ENCODE data around the gene ZNF419. TPM values are rescaled to one million over a fixed set of nuclear protein-coding genes. Genes with fewer than 3 reads are reported as not detected.

Gene ZNF419
- total and polyA plus RNA-seq, 2 of the 4 experiments (the other 2 are of a cell fraction): 6.4 to 20.3 TPM

DNA sequence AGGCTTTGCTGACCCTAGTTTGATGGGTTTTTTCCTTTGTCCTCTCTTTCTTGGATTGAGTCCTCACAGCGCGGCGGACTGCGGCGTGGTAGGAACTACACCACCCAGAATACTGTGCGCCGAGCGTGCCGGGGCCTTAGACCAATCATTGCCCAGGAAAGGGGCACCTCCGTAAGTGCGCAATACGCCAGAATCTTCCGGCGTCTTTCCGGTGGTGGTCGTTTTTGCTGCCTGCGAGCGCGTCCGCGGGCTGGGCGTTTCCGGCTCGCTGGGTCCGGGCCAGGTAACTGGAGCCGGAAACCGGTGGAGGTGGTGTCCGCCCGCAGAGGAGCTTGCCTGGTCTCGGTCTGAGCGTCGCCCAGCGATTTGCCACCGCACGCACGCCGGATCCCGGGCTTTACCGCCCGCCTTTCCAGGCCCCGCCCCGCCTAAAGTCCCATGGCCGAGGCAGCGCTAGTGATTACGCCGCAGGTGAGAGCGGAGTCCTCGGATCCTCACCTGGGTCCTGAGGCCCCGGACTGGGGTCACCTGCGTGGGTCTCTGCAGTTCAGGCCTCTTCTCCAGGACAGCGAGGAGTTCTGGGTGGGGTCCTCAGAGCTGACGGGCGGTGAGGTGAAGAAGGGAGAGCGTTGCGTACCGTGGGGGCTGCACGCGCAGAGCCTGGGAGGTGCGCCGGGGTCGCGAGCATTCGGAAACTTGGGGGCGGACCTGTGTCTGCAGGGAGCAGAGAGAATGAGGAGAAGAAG, 39.8 kb downstream of the ZNF419 start, which contains the start of gene ZNF549:
ZNF549 (plus strand) TSS at position 221 of the 746 bp plus-strand sequence; CDS start at position 439, 218 bp downstream.
- peak within 1 kb of the TSS; percentile 16; the same call in 1 of the 2 replicates for H4K5ac ChIP-seq (ENCODE audit: low read depth, low read length)
- peak within 1 kb of the TSS; percentile 87 for H2AK9ac ChIP-seq (replicated peaks; ENCODE audit: low read depth, low read length, poor library complexity)
- no peaks in the 10 kb centered on the region for H4K20me1 ChIP-seq (ENCODE audit: insufficient read depth, low read length)
- CTCF ChIA-PET: no interaction called here
- 0% methylated on average over 32 of the region's 64 CpGs; no CpG with 5 or more reads in 1 of the 2 experiments for WGBS, 2 experiments (ENCODE audit: extremely low coverage in 2 of 2, insufficient read length in 1 of 2)
- H3K4ac ChIP-seq (ENCODE audit: low read depth, low read length): peak within 1 kb of the TSS; percentile 47
- no peak within 1 kb of the TSS for H3K18ac ChIP-seq (ENCODE audit: low read depth, low read length)
- H3K9ac ChIP-seq (ENCODE audit: low read depth, low read length): peak within 1 kb of the TSS; percentile 78
- H3K4me1 ChIP-seq (ENCODE audit: control insufficient read depth, insufficient read depth, low read length): peaks cover 2% of the 10 kb centered on the region; the same call in 1 of the 2 replicates
- H2AK5ac ChIP-seq (ENCODE audit: low read depth, low read length): peak within 1 kb of the TSS; percentile 18; the same call in 1 of the 2 replicates
- H2BK5ac ChIP-seq (ENCODE audit: low read depth, low read length, poor library complexity, severe bottlenecking): peak within 1 kb of the TSS; percentile 14
- no peak within 1 kb of the TSS; the same call in 1 of the 2 replicates for H2BK120ac ChIP-seq (ENCODE audit: low read depth, low read length)
- no TSS peak for BruUV-seq (replicated peaks)
- POLR2A ChIA-PET (ENCODE audit: unreplicated experiment): no interaction called here
- peaks cover 30 to 33% of the 10 kb centered on the region in 2 experiments for H3K79me1 ChIP-seq (ENCODE audit: low read depth in 1 of 2, low read length in 2 of 2)
- no peak within 1 kb of the TSS for H3K56ac ChIP-seq (ENCODE audit: extremely low read depth, insufficient read depth, low read length)
- peaks cover 7% of the 10 kb centered on the region for H3K36me3 ChIP-seq (ENCODE audit: control insufficient read depth, insufficient read depth, low read length)
- ATAC-seq (ENCODE audit: low read depth) (peak; percentile 100), DNase-seq (peak; percentile 93)
- H3K14ac ChIP-seq (replicated peaks; ENCODE audit: low read depth, low read length): peak within 1 kb of the TSS; percentile 5; the same call in 1 of the 2 replicates
- H2AFZ ChIP-seq (replicated peaks; ENCODE audit: low read length, poor library complexity): peak within 1 kb of the TSS; percentile 96
- no peak within 1 kb of the TSS for H2BK15ac ChIP-seq (ENCODE audit: low read depth, low read length)
- no peaks in the 10 kb centered on the region for H3K9me1 ChIP-seq (ENCODE audit: insufficient read depth, low read length)
- H2BK20ac ChIP-seq (ENCODE audit: low read depth, low read length): no peak within 1 kb of the TSS
- H3K4me3 ChIP-seq (ENCODE audit: insufficient read depth, low read depth, low read length): peak within 1 kb of the TSS; percentile 71
- H3K4me2 ChIP-seq (ENCODE audit: low read depth, low read length): peak within 1 kb of the TSS; percentile 87
- H3K27ac ChIP-seq (ENCODE audit: insufficient read depth, low read length): peak within 1 kb of the TSS; percentile 45
- dilution Hi-C loops (cut with HindIII; ENCODE audit: low sequenced_read_pairs, unreplicated experiment): no loop called here
- intact Hi-C loops (cut with micrococcal nuclease): no loop called here
- in situ Hi-C loops (cut with MboI; ENCODE audit: low sequenced_read_pairs): no loop called here
- no peaks in the 10 kb centered on the region for H3K27me3 ChIP-seq (ENCODE audit: control insufficient read depth, insufficient read depth, low read length)
- peak within 1 kb of the TSS; percentile 15; the same call in 1 of the 2 replicates for H3K23ac ChIP-seq (ENCODE audit: low read depth, low read length)
- peak within 1 kb of the TSS; percentile 35 to 68; a peak in 3 of 4 replicates for H4K8ac ChIP-seq (ENCODE audit: low read depth in 2 of 2, low read length in 2 of 2)
- peaks cover 7% of the 10 kb centered on the region for H3K9me3 ChIP-seq (ENCODE audit: control insufficient read depth, insufficient read depth, low read length)
- no peak within 1 kb of the TSS for H4K91ac ChIP-seq (ENCODE audit: insufficient read depth, low read depth, low read length)
- TF ChIP-seq BHLHE40 (IDR thresholded peaks at IDR 0.05; ENCODE audit: low read depth, low read length) (peak; percentile 80), RFX5 (IDR thresholded peaks at IDR 0.05; ENCODE audit: low read depth, low read length) (no peak), MAFK (IDR thresholded peaks at IDR 0.05; ENCODE audit: low read depth, low read length) (no peak), POLR2A (IDR thresholded peaks at IDR 0.05; ENCODE audit: low read depth, low read length) (no peak), CHD1 (IDR thresholded peaks at IDR 0.05; ENCODE audit: low read depth, low read length) (no peak), RCOR1 (IDR thresholded peaks at IDR 0.05; ENCODE audit: insufficient replicate concordance, low read length) (no peak), MAZ (IDR thresholded peaks at IDR 0.05; ENCODE audit: borderline replicate concordance, low read depth, low read length) (no peak), FOS (IDR thresholded peaks at IDR 0.05; ENCODE audit: low read depth, low read length) (no peak), NFE2L2 (IDR thresholded peaks at IDR 0.05; ENCODE audit: low read depth, low read length) (no peak), SMC3 (IDR thresholded peaks at IDR 0.05; ENCODE audit: low read depth, low read length) (no peak), CEBPB (IDR thresholded peaks at IDR 0.05; ENCODE audit: low read depth, low read length) (peak; percentile 72)
- TF ChIP-seq, protein P1, sequence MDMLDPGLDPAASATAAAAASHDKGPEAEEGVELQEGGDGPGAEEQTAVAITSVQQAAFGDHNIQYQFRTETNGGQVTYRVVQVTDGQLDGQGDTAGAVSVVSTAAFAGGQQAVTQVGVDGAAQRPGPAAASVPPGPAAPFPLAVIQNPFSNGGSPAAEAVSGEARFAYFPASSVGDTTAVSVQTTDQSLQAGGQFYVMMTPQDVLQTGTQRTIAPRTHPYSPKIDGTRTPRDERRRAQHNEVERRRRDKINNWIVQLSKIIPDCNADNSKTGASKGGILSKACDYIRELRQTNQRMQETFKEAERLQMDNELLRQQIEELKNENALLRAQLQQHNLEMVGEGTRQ (IDR thresholded peaks at IDR 0.05; ENCODE audit: low read depth, low read length): peak; percentile 71
- TF ChIP-seq, protein P2, sequence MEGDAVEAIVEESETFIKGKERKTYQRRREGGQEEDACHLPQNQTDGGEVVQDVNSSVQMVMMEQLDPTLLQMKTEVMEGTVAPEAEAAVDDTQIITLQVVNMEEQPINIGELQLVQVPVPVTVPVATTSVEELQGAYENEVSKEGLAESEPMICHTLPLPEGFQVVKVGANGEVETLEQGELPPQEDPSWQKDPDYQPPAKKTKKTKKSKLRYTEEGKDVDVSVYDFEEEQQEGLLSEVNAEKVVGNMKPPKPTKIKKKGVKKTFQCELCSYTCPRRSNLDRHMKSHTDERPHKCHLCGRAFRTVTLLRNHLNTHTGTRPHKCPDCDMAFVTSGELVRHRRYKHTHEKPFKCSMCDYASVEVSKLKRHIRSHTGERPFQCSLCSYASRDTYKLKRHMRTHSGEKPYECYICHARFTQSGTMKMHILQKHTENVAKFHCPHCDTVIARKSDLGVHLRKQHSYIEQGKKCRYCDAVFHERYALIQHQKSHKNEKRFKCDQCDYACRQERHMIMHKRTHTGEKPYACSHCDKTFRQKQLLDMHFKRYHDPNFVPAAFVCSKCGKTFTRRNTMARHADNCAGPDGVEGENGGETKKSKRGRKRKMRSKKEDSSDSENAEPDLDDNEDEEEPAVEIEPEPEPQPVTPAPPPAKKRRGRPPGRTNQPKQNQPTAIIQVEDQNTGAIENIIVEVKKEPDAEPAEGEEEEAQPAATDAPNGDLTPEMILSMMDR (conservative IDR thresholded peaks at IDR 0.05; ENCODE audit: low read depth, low read length): no peak
- TF ChIP-seq, protein P3, sequence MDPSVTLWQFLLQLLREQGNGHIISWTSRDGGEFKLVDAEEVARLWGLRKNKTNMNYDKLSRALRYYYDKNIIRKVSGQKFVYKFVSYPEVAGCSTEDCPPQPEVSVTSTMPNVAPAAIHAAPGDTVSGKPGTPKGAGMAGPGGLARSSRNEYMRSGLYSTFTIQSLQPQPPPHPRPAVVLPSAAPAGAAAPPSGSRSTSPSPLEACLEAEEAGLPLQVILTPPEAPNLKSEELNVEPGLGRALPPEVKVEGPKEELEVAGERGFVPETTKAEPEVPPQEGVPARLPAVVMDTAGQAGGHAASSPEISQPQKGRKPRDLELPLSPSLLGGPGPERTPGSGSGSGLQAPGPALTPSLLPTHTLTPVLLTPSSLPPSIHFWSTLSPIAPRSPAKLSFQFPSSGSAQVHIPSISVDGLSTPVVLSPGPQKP (IDR thresholded peaks at IDR 0.05; ENCODE audit: borderline replicate concordance, low read depth, low read length): no peak

Measured in IMR-90 (cell line).